BLaER1 treated with 17β-estradiol and CSF1 and Interleukin-3, amounts not matched to agents 10 nM and 100 nM (cell line): ENCODE measurements around the gene RPL6.
"Not testable (repeated sequence)": the region's sequence is repeated elsewhere in the genome, so short reads cannot be mapped to it uniquely, and the experiment has no call there.

Experiments used
- H3K27ac ChIP-seq, 11 experiments: shearing (Covaris generic); formaldehyde crosslinking; 2 replicates each; pipeline ENCODE4 v1.8.1; 2022
- H3K27me3 ChIP-seq, 11 experiments: shearing (Covaris generic); formaldehyde crosslinking; 2 replicates each; pipeline ENCODE4 v1.8.1; 2022
- H3K36me3 ChIP-seq, 11 experiments: shearing (Covaris generic); formaldehyde crosslinking; 2 replicates each; pipeline ENCODE4 v1.8.1; 2022
- H3K4me1 ChIP-seq, 10 experiments: shearing (Covaris generic); formaldehyde crosslinking; 2 replicates each; pipeline ENCODE4 v1.8.1; 2022
- H3K4me2 ChIP-seq, 11 experiments: shearing (Covaris generic); formaldehyde crosslinking; 2 replicates each; pipeline ENCODE4 v1.8.1; 2022
- H3K4me3 ChIP-seq, 10 experiments: shearing (Covaris generic); formaldehyde crosslinking; 2 replicates each; pipeline ENCODE4 v1.8.1; 2022
- H3K9ac ChIP-seq, 11 experiments: shearing (Covaris generic); formaldehyde crosslinking; 2 replicates each; pipeline ENCODE4 v1.8.1; 2022
- H3K9me3 ChIP-seq, 11 experiments: shearing (Covaris generic); formaldehyde crosslinking; replicated peaks in 1 of 11; 2 replicates each; pipeline ENCODE4 v1.8.1; 2022
- H4K20me1 ChIP-seq, 11 experiments: shearing (Covaris generic); formaldehyde crosslinking; 2 replicates each; pipeline ENCODE4 v1.8.1; 2022
- Cebpa-rat ChIP-seq, 11 experiments: shearing (Covaris generic); IDR thresholded peaks; 2 replicates each; pipeline ENCODE4 v1.8.1; 2022

Gene RPL6

GRCh38 chr12:112409064-112409905, at the start of gene RPL6:
TSS of gene RPL6 (minus strand) at chr12:112409605. CDS start at chr12:112408656, 949 bp downstream.
- Histone ChIP-seq H4K20me1 (peaks cover 39 to 45% (median 42%) of the 10 kb centered on the region in 11 experiments), H3K9ac (peak within 1 kb of the TSS; percentile 87 to 99 (median 91)), H3K36me3 (peaks cover 40 to 45% (median 44%) of the 10 kb centered on the region in 11 experiments), H3K27me3 (no peaks in the 10 kb centered on the region), H3K27ac (peak within 1 kb of the TSS; percentile 84 to 100 (median 94)), H3K4me3 (peak within 1 kb of the TSS; percentile 68 to 87 (median 76)), H3K4me1 (peaks cover 21 to 31% (median 26%) of the 10 kb centered on the region in 10 experiments), H3K4me2 (peak within 1 kb of the TSS; percentile 77 to 96 (median 93)), H3K9me3 (no peaks in the 10 kb centered on the region)
- no peak for TF ChIP-seq Cebpa-rat (IDR thresholded peaks at IDR 0.05)

- no peak for TF ChIP-seq Cebpa-rat (IDR thresholded peaks at IDR 0.05)
- H4K20me1 ChIP-seq = peaks cover 0 to 16% (median 4%) of the 10 kb centered on the region in 11 experiments; a peak in 9 of 22 replicates
- no peak overlapping the region for H3K4me2 ChIP-seq
- no peaks in the 10 kb centered on the region for H3K9me3 ChIP-seq
- no peak overlapping the region for H3K27ac ChIP-seq
- peaks cover 0 to 13% (median 0%) of the 10 kb centered on the region in 10 experiments; a peak in 6 of 20 replicates for H3K4me1 ChIP-seq
- no peaks in the 10 kb centered on the region for H3K27me3 ChIP-seq
- H3K4me3 ChIP-seq = no peak overlapping the region
- no peak overlapping the region for H3K9ac ChIP-seq
- H3K36me3 ChIP-seq = peaks cover 67 to 100% (median 90%) of the 10 kb centered on the region in 11 experiments
Observed at GRCh38 chr12:112458751-112459150, 49.3 kb upstream of the RPL6 start.

- Histone ChIP-seq H4K20me1 (peaks cover 0 to 21% (median 2%) of the 10 kb centered on the region in 11 experiments; a peak in 8 of 22 replicates), H3K27me3 (no peaks in the 10 kb centered on the region), H3K4me3 (no peak overlapping the region), H3K9me3 (no peaks in the 10 kb centered on the region), H3K9ac (no peak overlapping the region), H3K4me1 (peaks cover 0 to 8% (median 0%) of the 10 kb centered on the region in 10 experiments; a peak in 6 of 20 replicates), H3K4me2 (no peak overlapping the region), H3K27ac (no peak overlapping the region), H3K36me3 (peaks cover 71 to 100% (median 90%) of the 10 kb centered on the region in 11 experiments)
- TF ChIP-seq Cebpa-rat (IDR thresholded peaks at IDR 0.05) = no peak
Observed at GRCh38 chr12:112458330-112458729, 48.9 kb upstream of the RPL6 start.

- not testable (repeated sequence) for H3K4me2 ChIP-seq, H3K4me3 ChIP-seq, H3K9ac ChIP-seq, H3K27ac ChIP-seq, H3K4me1 ChIP-seq, H3K27me3 ChIP-seq, H3K9me3 ChIP-seq
- Histone ChIP-seq H4K20me1 (peaks cover 0 to 28% (median 9%) of the 10 kb centered on the region in 11 experiments; a peak in 9 of 22 replicates), H3K36me3 (peaks cover 82 to 100% (median 99%) of the 10 kb centered on the region in 11 experiments)
Observed at GRCh38 chr12:112457142-112457541, 47.7 kb upstream of the RPL6 start.

GRCh38 chr12:112456029-112456428, 46.6 kb upstream of the RPL6 start:
- TF ChIP-seq Cebpa-rat (IDR thresholded peaks at IDR 0.05) = no peak
- H3K9me3 ChIP-seq = no peaks in the 10 kb centered on the region
- H3K4me2 ChIP-seq = no peak overlapping the region
- H3K27me3 ChIP-seq = no peaks in the 10 kb centered on the region
- H3K4me3 ChIP-seq = no peak overlapping the region
- peaks cover 90 to 100% (median 99%) of the 10 kb centered on the region in 11 experiments for H3K36me3 ChIP-seq
- H3K4me1 ChIP-seq = no peaks in the 10 kb centered on the region
- peaks cover 0 to 37% (median 13%) of the 10 kb centered on the region in 11 experiments; a peak in 10 of 22 replicates for H4K20me1 ChIP-seq
- no peak overlapping the region for H3K9ac ChIP-seq
- H3K27ac ChIP-seq = no peak overlapping the region

GRCh38 chr12:112450725-112451124, 41.3 kb upstream of the RPL6 start:
- Histone ChIP-seq H4K20me1 (peaks cover 20 to 76% (median 43%) of the 10 kb centered on the region in 11 experiments; a peak in 20 of 22 replicates), H3K27me3 (no peaks in the 10 kb centered on the region), H3K27ac (no peak overlapping the region), H3K4me1 (peaks cover 19 to 25% (median 24%) of the 10 kb centered on the region in 10 experiments), H3K4me3 (no peak overlapping the region), H3K9me3 (no peaks in the 10 kb centered on the region), H3K36me3 (peaks cover 88 to 100% (median 97%) of the 10 kb centered on the region in 11 experiments), H3K9ac (no peak overlapping the region), H3K4me2 (no peak overlapping the region)
- no peak for TF ChIP-seq Cebpa-rat (IDR thresholded peaks at IDR 0.05)

GRCh38 chr12:112448165-112448564, 38.8 kb upstream of the RPL6 start:
- peaks cover 23 to 32% (median 28%) of the 10 kb centered on the region in 10 experiments for H3K4me1 ChIP-seq
- H3K36me3 ChIP-seq = peaks cover 69 to 98% (median 94%) of the 10 kb centered on the region in 11 experiments
- not testable (repeated sequence) for H3K27ac ChIP-seq, H3K27me3 ChIP-seq, H3K9me3 ChIP-seq, H3K9ac ChIP-seq, H3K4me3 ChIP-seq
- H3K4me2 ChIP-seq = peak overlapping the region in 1 of 11 experiments; percentile 81; a peak in 1 of 22 replicates
- H4K20me1 ChIP-seq = peaks cover 35 to 91% (median 61%) of the 10 kb centered on the region in 11 experiments; a peak in 20 of 22 replicates

GRCh38 chr12:112447106-112447505, 37.7 kb upstream of the RPL6 start:
- Histone ChIP-seq H3K36me3 (peaks cover 59 to 91% (median 85%) of the 10 kb centered on the region in 11 experiments), H4K20me1 (peaks cover 37 to 88% (median 61%) of the 10 kb centered on the region in 11 experiments; a peak in 20 of 22 replicates), H3K9me3 (no peaks in the 10 kb centered on the region)

More at GRCh38 chr12:112447106-112447505, 37.7 kb upstream of the RPL6 start:
- TF ChIP-seq Cebpa-rat (IDR thresholded peaks at IDR 0.05) = no peak
- Histone ChIP-seq H3K27me3 (no peaks in the 10 kb centered on the region), H3K4me2 (peak overlapping the region; percentile 38 to 81 (median 62)), H3K9ac (peak overlapping the region in 6 of 11 experiments; percentile 12 to 46 (median 34); a peak in 6 of 22 replicates), H3K27ac (peak overlapping the region in 9 of 11 experiments; percentile 26 to 72 (median 53); a peak in 14 of 22 replicates), H3K4me3 (peak overlapping the region in 1 of 10 experiments; percentile 20; a peak in 1 of 20 replicates), H3K4me1 (peaks cover 23 to 32% (median 28%) of the 10 kb centered on the region in 10 experiments)
